ENCODE data around the gene KLHL6.

The KLHL6 gene

GRCh38 chr3:183529185-183529584 is 26.3 kb downstream of the KLHL6 start:
- TF ChIP-seq POLR2AphosphoS5 (IDR thresholded peaks at IDR 0.05; ENCODE audit: low read depth, low read length) (no peak), TAF1 (IDR thresholded peaks at IDR 0.05; ENCODE audit: borderline replicate concordance, insufficient read depth, low read length) (no peak), FOXP2 (optimal IDR thresholded peaks at IDR 0.05; ENCODE audit: borderline replicate concordance, extremely low read depth, extremely low read length, insufficient read depth) (no peak), SIN3A (IDR thresholded peaks at IDR 0.05; ENCODE audit: borderline replicate concordance, insufficient read depth, low read length) (no peak)
- TF ChIP-seq, protein P1, sequence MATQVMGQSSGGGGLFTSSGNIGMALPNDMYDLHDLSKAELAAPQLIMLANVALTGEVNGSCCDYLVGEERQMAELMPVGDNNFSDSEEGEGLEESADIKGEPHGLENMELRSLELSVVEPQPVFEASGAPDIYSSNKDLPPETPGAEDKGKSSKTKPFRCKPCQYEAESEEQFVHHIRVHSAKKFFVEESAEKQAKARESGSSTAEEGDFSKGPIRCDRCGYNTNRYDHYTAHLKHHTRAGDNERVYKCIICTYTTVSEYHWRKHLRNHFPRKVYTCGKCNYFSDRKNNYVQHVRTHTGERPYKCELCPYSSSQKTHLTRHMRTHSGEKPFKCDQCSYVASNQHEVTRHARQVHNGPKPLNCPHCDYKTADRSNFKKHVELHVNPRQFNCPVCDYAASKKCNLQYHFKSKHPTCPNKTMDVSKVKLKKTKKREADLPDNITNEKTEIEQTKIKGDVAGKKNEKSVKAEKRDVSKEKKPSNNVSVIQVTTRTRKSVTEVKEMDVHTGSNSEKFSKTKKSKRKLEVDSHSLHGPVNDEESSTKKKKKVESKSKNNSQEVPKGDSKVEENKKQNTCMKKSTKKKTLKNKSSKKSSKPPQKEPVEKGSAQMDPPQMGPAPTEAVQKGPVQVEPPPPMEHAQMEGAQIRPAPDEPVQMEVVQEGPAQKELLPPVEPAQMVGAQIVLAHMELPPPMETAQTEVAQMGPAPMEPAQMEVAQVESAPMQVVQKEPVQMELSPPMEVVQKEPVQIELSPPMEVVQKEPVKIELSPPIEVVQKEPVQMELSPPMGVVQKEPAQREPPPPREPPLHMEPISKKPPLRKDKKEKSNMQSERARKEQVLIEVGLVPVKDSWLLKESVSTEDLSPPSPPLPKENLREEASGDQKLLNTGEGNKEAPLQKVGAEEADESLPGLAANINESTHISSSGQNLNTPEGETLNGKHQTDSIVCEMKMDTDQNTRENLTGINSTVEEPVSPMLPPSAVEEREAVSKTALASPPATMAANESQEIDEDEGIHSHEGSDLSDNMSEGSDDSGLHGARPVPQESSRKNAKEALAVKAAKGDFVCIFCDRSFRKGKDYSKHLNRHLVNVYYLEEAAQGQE (IDR thresholded peaks at IDR 0.05; ENCODE audit: insufficient read depth in 1 of 2, low read depth in 2 of 2, low read length in 2 of 2) = no peak

GRCh38 chr3:183527428-183528379 is 27.8 kb downstream of the KLHL6 start:
- no peak for TF ChIP-seq FOXP2 (optimal IDR thresholded peaks at IDR 0.05; ENCODE audit: borderline replicate concordance, extremely low read depth, extremely low read length, insufficient read depth)
- TF ChIP-seq POLR2AphosphoS5 (IDR thresholded peaks at IDR 0.05; ENCODE audit: low read depth, low read length) = no peak
- TF ChIP-seq, protein P1 (IDR thresholded peaks at IDR 0.05; ENCODE audit: insufficient read depth in 1 of 2, low read depth in 2 of 2, low read length in 2 of 2) = no peak
- TF ChIP-seq SIN3A (IDR thresholded peaks at IDR 0.05; ENCODE audit: borderline replicate concordance, insufficient read depth, low read length) = no peak
- no peak for TF ChIP-seq TAF1 (IDR thresholded peaks at IDR 0.05; ENCODE audit: borderline replicate concordance, insufficient read depth, low read length)

DNA sequence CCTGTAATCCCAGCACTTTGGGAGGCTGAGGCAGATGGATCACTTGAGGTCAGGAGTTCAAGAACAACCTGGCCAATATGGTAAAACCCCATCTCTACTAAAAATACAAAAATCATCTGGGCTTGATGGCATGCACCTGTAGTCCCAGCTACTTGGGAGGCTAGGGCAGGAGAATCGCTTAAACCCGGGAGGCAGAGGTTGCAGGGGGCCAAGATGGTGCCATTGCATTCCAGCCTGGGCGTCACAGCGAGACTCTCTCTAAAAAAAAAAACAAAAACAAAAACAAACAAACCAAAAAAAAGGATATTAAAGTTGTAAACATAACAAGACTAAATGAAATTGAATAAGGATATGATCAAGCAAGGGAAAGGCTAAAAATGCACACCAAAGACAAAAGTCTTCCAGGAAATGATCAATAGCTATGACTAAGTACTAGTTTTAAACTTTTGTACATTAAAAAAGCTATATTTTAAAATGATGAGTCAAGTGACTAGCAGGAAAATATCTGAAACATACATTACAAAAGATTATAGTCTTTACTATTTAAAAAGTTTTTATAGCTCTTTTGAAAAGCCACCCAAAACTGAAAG is 28.6 kb downstream of the KLHL6 start:
- TF ChIP-seq TAF1 (IDR thresholded peaks at IDR 0.05; ENCODE audit: borderline replicate concordance, insufficient read depth, low read length) (no peak), POLR2AphosphoS5 (IDR thresholded peaks at IDR 0.05; ENCODE audit: low read depth, low read length) (no peak), SIN3A (IDR thresholded peaks at IDR 0.05; ENCODE audit: borderline replicate concordance, insufficient read depth, low read length) (no peak), FOXP2 (optimal IDR thresholded peaks at IDR 0.05; ENCODE audit: borderline replicate concordance, extremely low read depth, extremely low read length, insufficient read depth) (no peak)
- TF ChIP-seq, protein P1 (IDR thresholded peaks at IDR 0.05; ENCODE audit: insufficient read depth in 1 of 2, low read depth in 2 of 2, low read length in 2 of 2) = no peak

- TF ChIP-seq POLR2AphosphoS5 (IDR thresholded peaks at IDR 0.05; ENCODE audit: low read depth, low read length) (no peak), TAF1 (IDR thresholded peaks at IDR 0.05; ENCODE audit: borderline replicate concordance, insufficient read depth, low read length) (no peak), FOXP2 (optimal IDR thresholded peaks at IDR 0.05; ENCODE audit: borderline replicate concordance, extremely low read depth, extremely low read length, insufficient read depth) (no peak), SIN3A (IDR thresholded peaks at IDR 0.05; ENCODE audit: borderline replicate concordance, insufficient read depth, low read length) (no peak)
- TF ChIP-seq, protein P1 (IDR thresholded peaks at IDR 0.05; ENCODE audit: insufficient read depth in 1 of 2, low read depth in 2 of 2, low read length in 2 of 2) = no peak
Measured at GRCh38 chr3:183524476-183524875, 31.0 kb downstream of the KLHL6 start.
